SIG-M5 treated with dmso at 0.1 percent for 504 hours (cell line): ENCODE data around the gene DDX31.

Experiments used
- DNase-seq: peaks from one replicate; lab custom pipeline; 2025; ENCODE audit not compliant: unreplicated experiment; lab: John Stamatoyannopoulos, UW

DDX31 gene

DNA sequence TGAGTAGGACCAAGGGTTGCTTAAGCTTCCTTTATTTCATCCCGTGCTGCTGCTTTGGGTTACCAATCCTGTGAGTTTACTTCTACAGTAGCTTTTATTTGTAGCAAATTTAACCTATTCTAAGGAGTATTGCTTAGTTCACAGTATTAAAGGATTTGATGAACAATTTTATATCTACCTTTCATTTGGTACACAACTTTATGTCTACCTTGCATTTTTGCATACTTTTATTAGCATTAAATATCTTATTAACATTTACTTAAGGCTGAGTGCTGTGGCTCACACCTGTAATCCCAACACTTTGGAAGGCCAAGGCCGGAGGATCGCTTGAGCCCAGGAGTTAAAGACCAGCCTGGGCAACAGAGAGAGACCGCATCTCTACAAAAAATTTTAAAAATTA is 4.7 kb upstream of the DDX31 start:
- no peak for DNase-seq

GRCh38 chr9:132673355-132673754 is 3.6 kb upstream of the DDX31 start:
- DNase-seq, result peak; percentile 37

GRCh38 chr9:132672413-132672690 is 2.6 kb upstream of the DDX31 start:
- peak; percentile 29 for DNase-seq

DNA sequence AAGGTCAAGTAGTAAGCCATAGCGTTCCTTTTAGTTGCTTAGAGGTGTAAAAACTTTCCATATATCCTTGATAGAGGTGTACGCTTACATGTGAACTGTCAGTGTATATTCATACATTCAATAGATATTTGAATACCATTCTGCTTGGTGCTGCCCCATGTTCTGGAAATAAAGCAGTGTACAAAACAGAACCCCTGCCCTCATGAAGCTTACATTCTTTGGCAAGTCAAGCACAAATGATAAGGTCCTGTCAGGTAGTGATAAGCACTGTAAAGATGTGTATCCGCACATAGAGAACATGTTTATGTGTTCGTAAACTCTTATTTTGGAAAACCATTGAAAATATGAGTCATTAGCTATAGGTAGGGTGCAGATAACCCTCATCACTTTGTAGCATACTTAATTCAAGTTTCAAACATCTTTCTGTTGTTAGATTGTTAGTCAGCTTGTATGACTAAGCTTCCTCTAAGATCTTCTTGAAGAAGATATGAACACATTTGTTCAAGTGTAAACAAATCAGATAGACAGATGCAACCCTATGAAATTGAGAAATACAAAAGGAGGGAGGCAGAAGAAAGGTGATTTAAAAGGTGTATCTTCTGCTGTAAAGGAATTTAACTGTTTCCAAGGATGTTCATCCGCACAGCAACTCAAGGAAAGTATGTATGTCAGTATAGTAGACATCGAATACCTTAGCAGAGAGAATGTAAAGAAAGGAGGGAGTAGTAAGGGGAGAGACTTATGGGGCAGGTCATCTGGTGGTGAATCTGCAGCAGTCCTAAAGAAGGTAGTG is 2.0 kb upstream of the DDX31 start:
- peak; percentile 11 for DNase-seq

GRCh38 chr9:132670457-132671391 is 941 bp upstream of the DDX31 start, which contains the start of gene GTF3C4:
Gene GTF3C4 (plus strand): TSS chr9:132670464. CDS start chr9:132670599, 135 bp downstream.
- peak; percentile 26 for DNase-seq

- DNase-seq, result peak; percentile 27
Observed at GRCh38 chr9:132669319-132669697, 475 bp downstream of the DDX31 start.

GRCh38 chr9:132663851-132664250 is 5.9 kb downstream of the DDX31 start:
- DNase-seq, result no peak

GRCh38 chr9:132663117-132663516 is 6.7 kb downstream of the DDX31 start:
- no peak for DNase-seq

DNA sequence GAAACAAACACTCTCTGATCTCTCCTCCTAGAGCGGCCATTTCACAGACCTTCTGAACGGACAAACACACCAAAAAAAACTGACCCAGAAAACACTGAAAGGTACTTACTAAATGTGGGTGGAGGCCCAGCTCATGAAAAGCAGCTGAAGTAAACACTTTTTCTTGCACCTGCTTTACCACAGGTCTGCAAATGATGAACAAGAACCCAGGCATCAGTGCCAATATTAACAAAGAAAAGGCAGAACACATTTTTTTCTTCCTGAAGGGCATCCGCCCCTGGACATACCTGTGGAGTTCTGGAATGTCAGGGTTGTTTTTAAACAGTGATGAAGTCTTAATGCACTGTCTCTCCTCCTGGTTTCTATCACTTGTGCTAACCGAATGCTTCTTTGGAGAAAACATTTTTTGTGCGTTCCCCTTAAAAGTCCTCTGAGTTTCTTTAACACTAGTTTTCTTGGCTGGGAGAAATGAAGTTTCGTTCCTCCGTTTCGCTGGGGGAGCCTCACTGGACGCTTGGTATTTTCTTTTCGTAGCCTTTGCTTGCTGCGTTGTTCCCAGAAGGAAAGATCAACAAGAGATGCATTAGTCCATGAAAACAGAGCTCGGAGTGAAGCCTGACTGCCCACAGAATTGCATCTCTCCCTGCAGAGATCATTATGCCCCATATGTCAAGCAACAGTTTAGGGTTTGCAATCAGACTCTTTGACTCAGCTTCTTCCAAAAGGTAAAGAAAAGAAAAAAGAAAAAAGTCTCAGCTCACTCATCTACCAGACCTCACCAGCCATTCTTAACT is 7.4 kb downstream of the DDX31 start:
- no peak for DNase-seq

- DNase-seq, result no peak
Observed at GRCh38 chr9:132656299-132656698, 13.5 kb downstream of the DDX31 start.

DNA sequence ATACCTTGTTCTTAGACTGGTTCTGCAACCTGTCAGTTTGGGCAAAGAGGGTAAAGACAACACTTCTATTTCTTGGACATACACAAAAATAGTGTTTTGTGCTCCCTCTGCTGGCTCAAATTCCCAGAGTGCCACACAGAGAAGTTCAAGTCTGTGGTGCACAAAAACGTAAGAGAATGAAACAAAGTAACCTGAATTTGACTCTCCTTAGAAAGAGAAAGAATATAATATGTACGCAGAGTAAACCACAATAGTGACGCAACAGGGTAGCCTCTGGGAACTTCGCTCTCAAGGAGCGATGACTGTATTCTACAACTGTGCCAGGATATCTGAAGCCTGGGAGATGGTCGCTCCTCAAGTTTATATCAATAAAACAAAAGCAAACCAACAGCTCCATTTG is 18.5 kb downstream of the DDX31 start:
- DNase-seq, result peak; percentile 34

- DNase-seq, result no peak
Observed at GRCh38 chr9:132648685-132649084, 21.1 kb downstream of the DDX31 start.

- no peak for DNase-seq
Observed at GRCh38 chr9:132648283-132648682, 21.5 kb downstream of the DDX31 start.

DNA sequence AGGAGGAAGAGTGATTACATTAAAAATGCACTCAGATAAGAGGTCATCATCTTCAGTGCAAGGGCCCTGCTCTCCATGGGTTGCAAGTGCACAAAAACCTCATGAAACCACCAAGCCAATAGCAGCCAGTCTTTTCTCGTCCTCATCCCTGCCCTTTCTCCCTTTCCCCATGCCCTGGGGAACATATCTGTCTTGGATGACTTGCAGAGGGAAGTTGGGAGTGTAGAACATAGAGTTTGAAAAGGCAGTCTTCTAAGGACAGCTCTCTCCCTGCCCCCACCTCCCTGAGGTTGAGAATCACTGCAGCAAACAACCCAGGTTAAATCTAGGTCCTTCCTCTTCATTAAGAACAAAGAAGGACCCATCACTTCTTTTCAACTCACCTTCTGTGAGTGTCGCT is 22.0 kb downstream of the DDX31 start:
- no peak for DNase-seq

DNA sequence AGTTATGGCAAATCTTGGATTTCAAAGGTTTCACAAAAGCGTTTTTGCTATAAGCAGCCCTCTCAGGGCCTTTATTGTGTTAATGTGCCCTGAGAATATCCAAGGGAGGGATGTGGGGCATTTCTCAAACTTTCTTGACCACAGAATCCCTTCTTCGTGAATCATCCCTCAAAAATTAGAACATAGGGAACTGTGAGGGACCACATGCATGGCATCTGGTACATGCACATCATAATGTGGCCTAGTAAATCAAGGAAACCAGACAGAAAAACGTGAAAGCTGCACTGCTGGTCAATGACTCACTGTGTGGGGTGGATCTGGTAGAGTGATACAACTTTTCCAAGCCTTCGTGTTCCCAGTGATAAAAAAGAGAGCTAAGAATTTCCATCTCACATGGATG is 22.4 kb downstream of the DDX31 start:
- no peak for DNase-seq

- DNase-seq, result no peak
Observed at GRCh38 chr9:132646726-132647125, 23.1 kb downstream of the DDX31 start.

- no peak for DNase-seq
Observed at GRCh38 chr9:132645711-132646110, 24.1 kb downstream of the DDX31 start.

GRCh38 chr9:132645306-132645705 is 24.5 kb downstream of the DDX31 start:
- no peak for DNase-seq

GRCh38 chr9:132644251-132644650 is 25.5 kb downstream of the DDX31 start:
- DNase-seq, result no peak

DNA sequence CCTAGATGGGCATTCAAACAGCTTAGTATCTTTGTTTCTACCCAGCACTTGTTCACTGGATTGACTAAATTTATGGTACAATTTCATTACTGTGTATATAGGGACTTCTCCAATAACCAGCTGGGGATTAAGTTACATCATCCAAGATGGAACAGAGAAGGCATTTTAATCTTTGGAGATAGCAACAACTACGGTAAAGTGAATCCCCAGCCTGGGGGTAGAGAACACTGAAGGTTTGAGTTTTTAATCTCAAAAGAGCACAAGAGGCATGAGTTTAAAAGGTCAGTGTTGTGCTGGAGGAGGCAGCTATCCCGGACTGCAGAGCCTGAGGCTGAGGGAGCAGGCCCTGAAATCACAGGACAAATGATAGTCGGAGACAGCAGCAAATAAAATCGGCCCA is 28.6 kb downstream of the DDX31 start:
- no peak for DNase-seq

DNA sequence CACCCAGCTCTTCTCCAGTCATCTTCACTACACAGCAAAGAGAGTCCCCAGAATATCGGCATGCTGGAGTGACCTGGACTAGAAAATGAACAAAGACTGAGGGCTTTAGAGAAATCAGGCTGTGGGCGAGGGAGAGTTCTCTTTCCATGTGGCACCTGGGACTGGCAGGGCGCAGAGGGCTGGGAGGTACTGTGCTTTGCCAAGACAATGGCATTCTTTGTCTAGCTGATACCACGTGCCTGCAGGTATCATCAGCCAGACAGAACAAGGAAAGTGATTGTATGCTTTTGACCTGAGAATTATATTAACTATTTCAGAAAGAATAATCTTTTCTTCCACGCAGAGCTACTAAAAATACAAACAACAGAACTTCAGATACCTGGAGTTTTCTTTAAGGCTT is 30.5 kb downstream of the DDX31 start:
- DNase-seq, result no peak
